Measurements from ENCODE around the gene MT1E. TPM values are rescaled to one million over a fixed set of nuclear protein-coding genes. Genes with fewer than 3 reads are reported as not detected.
A peak's percentile ranks its signal among the peaks of the same experiment; 100 is the strongest.

The MT1E gene
- total RNA-seq, 2 experiments from 2014 or later, result 61.1 to 108 TPM

- no peaks in the 10 kb centered on the region for H3K9me3 Mint-ChIP-seq (ENCODE audit: low read depth)
- CTCF ChIA-PET, result interaction anchor here (1.5 to 2.6 kb wide), 2 partner anchors 45 to 68 kb away, joined by 3 to 7 read pairs; no protein-coding TSS in a partner anchor
- POLR2A ChIA-PET, result no interaction called here
- H3K36me3 Mint-ChIP-seq (ENCODE audit: low read depth), result no peaks in the 10 kb centered on the region
- DNase-seq, result no peak
- H3K4me1 Mint-ChIP-seq, result peaks cover 20% of the 10 kb centered on the region
- peaks cover 37% of the 10 kb centered on the region for H3K27me3 Mint-ChIP-seq
- intact Hi-C loops (cut with DNase I, micrococcal nuclease), result no loop called here
- no peak for ATAC-seq
- no peak overlapping the region for H3K4me3 Mint-ChIP-seq
- no peak overlapping the region for H3K27ac Mint-ChIP-seq
Observed at GRCh38 chr16:56645311-56645710, 19.7 kb downstream of the MT1E start.

- H3K36me3 Mint-ChIP-seq (ENCODE audit: low read depth), result no peaks in the 10 kb centered on the region
- H3K27ac Mint-ChIP-seq, result no peak overlapping the region
- H3K4me1 Mint-ChIP-seq, result peaks cover 20% of the 10 kb centered on the region
- intact Hi-C loops (cut with DNase I, micrococcal nuclease), result no loop called here
- ATAC-seq (no peak), DNase-seq (no peak)
- peaks cover 32% of the 10 kb centered on the region for H3K27me3 Mint-ChIP-seq
- CTCF ChIA-PET, result interaction anchor here (1.5 to 2.6 kb wide), 2 partner anchors 45 to 69 kb away, joined by 3 to 7 read pairs; no protein-coding TSS in a partner anchor
- POLR2A ChIA-PET, result interaction anchor here (0.7 kb wide), 1 partner anchor 143 kb away, joined by 3 read pairs; no protein-coding TSS in a partner anchor
- H3K9me3 Mint-ChIP-seq (ENCODE audit: low read depth), result no peaks in the 10 kb centered on the region
- H3K4me3 Mint-ChIP-seq, result no peak overlapping the region
Observed at GRCh38 chr16:56645838-56646237, 20.3 kb downstream of the MT1E start.

GRCh38 chr16:56647641-56648431 is 22.3 kb downstream of the MT1E start:
- DNase-seq, result no peak
- Mint-ChIP-seq H3K27me3 (peaks cover 31% of the 10 kb centered on the region), H3K4me1 (peaks cover 14% of the 10 kb centered on the region), H3K36me3 (ENCODE audit: low read depth) (no peaks in the 10 kb centered on the region), H3K4me3 (no peak overlapping the region), H3K27ac (no peak overlapping the region), H3K9me3 (ENCODE audit: low read depth) (no peaks in the 10 kb centered on the region)
- ChIA-PET POLR2A (no interaction called here), CTCF (no interaction called here)
- ATAC-seq, result no peak
- intact Hi-C loops (cut with DNase I, micrococcal nuclease), result no loop called here

GRCh38 chr16:56649271-56649670 is 23.7 kb downstream of the MT1E start:
- ATAC-seq (no peak), DNase-seq (no peak)
- H3K27me3 Mint-ChIP-seq, result peaks cover 31% of the 10 kb centered on the region
- H3K4me1 Mint-ChIP-seq, result peaks cover under 1% of the 10 kb centered on the region
- intact Hi-C loops (cut with DNase I, micrococcal nuclease), result no loop called here
- H3K4me3 Mint-ChIP-seq, result no peak overlapping the region
- ChIA-PET POLR2A (no interaction called here), CTCF (interaction anchor here (0.6 kb wide), 1 partner anchor 46 kb away, joined by 3 read pairs; no protein-coding TSS in a partner anchor)
- no peaks in the 10 kb centered on the region for H3K36me3 Mint-ChIP-seq (ENCODE audit: low read depth)
- H3K9me3 Mint-ChIP-seq (ENCODE audit: low read depth), result no peaks in the 10 kb centered on the region
- no peak overlapping the region for H3K27ac Mint-ChIP-seq

GRCh38 chr16:56649820-56650219 is 24.2 kb downstream of the MT1E start:
- no peaks in the 10 kb centered on the region for H3K36me3 Mint-ChIP-seq (ENCODE audit: low read depth)
- CTCF ChIA-PET, result no interaction called here

GRCh38 chr16:56651586-56651985 is 26.0 kb downstream of the MT1E start, which contains the start of gene MT1B:
MT1B (plus strand) TSS chr16:56651886; CDS start chr16:56651954, 68 bp downstream.
- Mint-ChIP-seq H3K36me3 (ENCODE audit: low read depth) (no peaks in the 10 kb centered on the region), H3K4me1 (no peaks in the 10 kb centered on the region), H3K4me3 (no peak within 1 kb of the TSS), H3K9me3 (ENCODE audit: low read depth) (no peaks in the 10 kb centered on the region), H3K27me3 (peaks cover 29% of the 10 kb centered on the region), H3K27ac (no peak within 1 kb of the TSS)
- DNase-seq (no peak), ATAC-seq (no peak)
- intact Hi-C loops (cut with DNase I, micrococcal nuclease), result no loop called here
- ChIA-PET CTCF (no interaction called here), POLR2A (no interaction called here)

More at GRCh38 chr16:56649820-56650219, 24.2 kb downstream of the MT1E start:
- POLR2A ChIA-PET, result no interaction called here
- intact Hi-C loops (cut with DNase I, micrococcal nuclease), result no loop called here
- Mint-ChIP-seq H3K27ac (no peak overlapping the region), H3K9me3 (ENCODE audit: low read depth) (no peaks in the 10 kb centered on the region), H3K27me3 (peaks cover 32% of the 10 kb centered on the region), H3K4me1 (no peaks in the 10 kb centered on the region), H3K4me3 (no peak overlapping the region)
- DNase-seq, result no peak
- ATAC-seq, result no peak

- no peaks in the 10 kb centered on the region for H3K36me3 Mint-ChIP-seq (ENCODE audit: low read depth)
- POLR2A ChIA-PET, result no interaction called here
- intact Hi-C loops (cut with DNase I, micrococcal nuclease), result no loop called here
Observed at GRCh38 chr16:56652600-56652999, 27.0 kb downstream of the MT1E start.

GRCh38 chr16:56653218-56653617 is 27.6 kb downstream of the MT1E start:
- Mint-ChIP-seq H3K36me3 (ENCODE audit: low read depth) (no peaks in the 10 kb centered on the region), H3K27me3 (peaks cover 17% of the 10 kb centered on the region), H3K9me3 (ENCODE audit: low read depth) (no peaks in the 10 kb centered on the region), H3K4me1 (peaks cover 7% of the 10 kb centered on the region), H3K4me3 (no peak overlapping the region), H3K27ac (no peak overlapping the region)
- POLR2A ChIA-PET, result no interaction called here
- CTCF ChIA-PET, result interaction anchor here (0.9 kb wide), 1 partner anchor 9 kb away, joined by 3 read pairs; no protein-coding TSS in a partner anchor
- DNase-seq (no peak), ATAC-seq (no peak)
- intact Hi-C loops (cut with DNase I, micrococcal nuclease), result no loop called here

More at GRCh38 chr16:56652600-56652999, 27.0 kb downstream of the MT1E start:
- H3K27me3 Mint-ChIP-seq, result peaks cover 22% of the 10 kb centered on the region
- no peak overlapping the region for H3K4me3 Mint-ChIP-seq
- CTCF ChIA-PET, result no interaction called here
- peaks cover 3% of the 10 kb centered on the region for H3K4me1 Mint-ChIP-seq
- ATAC-seq, result no peak
- H3K9me3 Mint-ChIP-seq (ENCODE audit: low read depth), result no peaks in the 10 kb centered on the region
- no peak for DNase-seq
- no peak overlapping the region for H3K27ac Mint-ChIP-seq

- DNase-seq, result peak; percentile 84
- H3K4me1 Mint-ChIP-seq, result peaks cover 16% of the 10 kb centered on the region
- POLR2A ChIA-PET, result interaction anchor here (0.6 to 1.2 kb wide), 3 partner anchors 14 to 32 kb away, joined by 3 to 5 read pairs (median 3); partner anchors contain the start of genes MT1E and MT1X
- CTCF ChIA-PET, result interaction anchor here (0.9 kb wide), 1 partner anchor 81 kb away, joined by 3 read pairs; no protein-coding TSS in a partner anchor
- H3K9me3 Mint-ChIP-seq (ENCODE audit: low read depth), result no peaks in the 10 kb centered on the region
- peak; percentile 85 for ATAC-seq
- no peaks in the 10 kb centered on the region for H3K36me3 Mint-ChIP-seq (ENCODE audit: low read depth)
- intact Hi-C loops (cut with DNase I, micrococcal nuclease), result loop anchor here (1.0 to 2.0 kb wide), 7 partner anchors 14 to 80 kb away; partner anchors contain the start of genes MT1X (in 2 of the 2), MT2A (in 2 of the 2) and MT1E (in 1 of the 2)
- peak within 1 kb of the TSS; percentile 76 for H3K27ac Mint-ChIP-seq
- peaks cover 2% of the 10 kb centered on the region for H3K27me3 Mint-ChIP-seq
- H3K4me3 Mint-ChIP-seq, result peak within 1 kb of the TSS; percentile 79
Observed at GRCh38 chr16:56657555-56658326, 32.2 kb downstream of the MT1E start, which contains the start of gene MT1F. MT1F (plus strand) TSS chr16:56657959; CDS start chr16:56658059, 100 bp downstream.

GRCh38 chr16:56658327-56658875 is 32.8 kb downstream of the MT1E start:
- Mint-ChIP-seq H3K9me3 (ENCODE audit: low read depth) (no peaks in the 10 kb centered on the region), H3K27ac (peak overlapping the region; percentile 76), H3K4me1 (peaks cover 18% of the 10 kb centered on the region), H3K36me3 (ENCODE audit: low read depth) (no peaks in the 10 kb centered on the region), H3K4me3 (peak overlapping the region; percentile 79), H3K27me3 (peaks cover 2% of the 10 kb centered on the region)
- intact Hi-C loops (cut with DNase I, micrococcal nuclease), result no loop called here
- ChIA-PET POLR2A (interaction anchor here (0.6 to 1.2 kb wide), 2 partner anchors 15 to 24 kb away, joined by 3 read pairs; partner anchors contain the start of gene MT1X), CTCF (interaction anchor here (0.9 kb wide), 1 partner anchor 81 kb away, joined by 3 read pairs; no protein-coding TSS in a partner anchor)
- DNase-seq (no peak), ATAC-seq (no peak)

All from activated CD4-positive, alpha-beta T cell treated with anti-CD3 and anti-CD28 coated beads for 36 hours (primary cell).